OCI-LY1 (cell line): Measurements from ENCODE around the gene CLSTN2.

Experiments
- CTCF ChIP-seq: fragments of 200-600 bp; sonication (generic), shearing (Covaris generic); IDR thresholded peaks from 2 replicates; pipeline ENCODE4 v1.5.1; 2017; ENCODE audit warnings: mild to moderate bottlenecking, antibody characterized with exemption, low read length, moderate library complexity, mixed read lengths
- EZH2 ChIP-seq: fragments of 200-600 bp; sonication (generic), shearing (Covaris generic); IDR thresholded peaks from 2 replicates; pipeline ENCODE4 v1.8.0; 2017; ENCODE audit warnings: borderline replicate concordance, mixed run types, mild to moderate bottlenecking, antibody characterized with exemption, low read length, moderate library complexity, mixed read lengths

- TF ChIP-seq CTCF: no peak
- no peak for TF ChIP-seq EZH2
These were observed 409.7 kb downstream of the CLSTN2 start for GRCh38 chr3:140344601-140345205.
